Ureter (tissue), 1 donor: ENCODE results near the gene SH3BGRL2. TPM values are rescaled to one million over a fixed set of nuclear protein-coding genes. Genes with fewer than 3 reads are reported as not detected.
"Not testable (repeated sequence)": the region's sequence is repeated elsewhere in the genome, so short reads cannot be mapped to it uniquely, and the experiment has no call there.

ENCODE experiments used
- DNase-seq: peaks from one replicate; pipeline ENCODE4 v3.0.0-alpha.2; 2020; ENCODE audit warnings: low spot score
- total RNA-seq: library from RNA; stranded (reverse); gene quantifications from one replicate; pipeline ENCODE4 v1.2.4, GENCODE V29; 2023
- donor health status: DM: yes; HTN: yes; CAD: no.

SH3BGRL2 gene
- total RNA-seq, 1 donor from 2014 or later, result 50.4 TPM

DNA sequence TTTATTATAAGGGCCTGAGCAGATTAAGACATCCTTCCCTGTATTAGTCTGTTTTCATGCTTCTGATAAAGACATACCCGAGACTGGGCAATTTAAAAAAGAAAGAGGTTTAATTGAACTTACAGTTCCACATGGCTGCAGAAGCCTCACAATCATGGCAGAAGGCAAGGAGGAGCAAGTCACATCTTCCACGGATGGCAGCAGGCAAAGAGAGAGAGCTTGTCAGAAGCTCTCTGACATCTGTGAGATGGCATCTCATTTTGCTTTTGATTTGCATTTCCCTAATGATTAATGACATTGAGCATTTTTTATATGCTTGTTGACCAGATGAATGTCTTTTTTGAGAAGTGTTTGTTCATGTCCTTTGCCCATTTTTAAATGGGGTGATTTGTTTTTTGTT is 114.2 kb downstream of the SH3BGRL2 start:
- not testable (repeated sequence) for DNase-seq

DNA sequence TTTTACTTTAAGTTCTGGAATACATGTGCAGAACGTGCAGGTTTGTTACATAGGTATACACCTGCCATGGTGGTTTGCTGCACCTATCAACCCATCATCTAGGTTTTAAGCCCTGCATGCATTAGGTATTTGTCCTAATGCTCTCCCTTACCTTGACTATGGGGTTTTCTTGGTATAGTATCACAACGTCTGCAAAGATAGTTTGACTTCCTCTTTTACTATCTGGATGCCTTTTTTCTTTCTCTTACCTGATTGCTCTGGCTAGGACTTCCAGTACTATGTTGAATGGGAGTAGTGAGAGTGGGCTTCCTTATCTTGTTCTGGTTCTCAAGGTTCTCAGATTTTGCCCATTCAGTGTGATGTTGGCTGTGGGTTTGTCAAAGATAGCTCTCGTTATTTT is 115.2 kb downstream of the SH3BGRL2 start:
- not testable (repeated sequence) for DNase-seq

DNA sequence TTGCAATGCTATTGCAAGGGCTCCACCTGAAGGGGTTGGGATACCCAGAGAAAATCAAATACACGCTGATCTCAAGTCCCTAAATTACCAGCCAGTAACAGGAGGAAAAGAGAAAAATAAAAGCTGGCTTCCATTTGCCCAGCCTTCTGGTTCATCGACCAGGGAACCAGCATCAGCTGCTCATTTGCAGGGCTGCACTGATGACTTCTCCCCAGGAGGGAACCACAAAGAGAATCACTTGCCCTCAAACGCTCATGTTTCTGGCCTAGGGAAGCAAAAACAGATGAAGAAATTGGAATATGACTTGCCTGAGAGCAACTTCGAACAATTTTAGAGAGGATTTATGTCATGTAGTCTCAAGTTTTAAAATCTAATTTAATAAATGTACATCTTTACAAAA is 119.7 kb downstream of the SH3BGRL2 start:
- no peak for DNase-seq

Other genes with a start within 250 kb of the SH3BGRL2 start
- gene LCA5, start 93.9 kb upstream of the SH3BGRL2 start, total RNA-seq, result 5.8 TPM